H9 (cell line): Measurements from ENCODE around the gene PRR9. TPM values are rescaled to one million over a fixed set of nuclear protein-coding genes. Genes with fewer than 3 reads are reported as not detected.

Experiments
- DNase-seq: peaks from one replicate; pipeline ENCODE4 v3.0.0-alpha.2; 2017
- H2AFZ ChIP-seq: one replicate; pipeline ENCODE4 v1.6.1; 2013; ENCODE audit warnings: mild to moderate bottlenecking, low read length, control low read depth, moderate library complexity
- H2AK5ac ChIP-seq: 2 replicates; pipeline ENCODE4 v1.6.1; 2013; ENCODE audit warnings: low read length, control low read depth, mixed read lengths; ENCODE audit not compliant: insufficient read length
- H2BK120ac ChIP-seq: one replicate; pipeline ENCODE4 v1.6.1; 2013; ENCODE audit warnings: low read depth, mild to moderate bottlenecking, low read length, control low read depth, inconsistent platforms; ENCODE audit not compliant: poor library complexity, severe bottlenecking
- H2BK12ac ChIP-seq: 2 replicates; pipeline ENCODE4 v1.6.1; 2013; ENCODE audit warnings: low read length, control low read depth, mixed read lengths, low read depth; ENCODE audit not compliant: insufficient read length
- H2BK15ac ChIP-seq: 2 replicates; pipeline ENCODE4 v1.6.1; 2013; ENCODE audit warnings: low read depth, low read length, control low read depth
- H2BK20ac ChIP-seq: one replicate; pipeline ENCODE4 v1.6.1; 2013; ENCODE audit warnings: low read depth, mild to moderate bottlenecking, low read length, control low read depth, inconsistent platforms; ENCODE audit not compliant: poor library complexity, severe bottlenecking
- H2BK5ac ChIP-seq: 2 replicates; pipeline ENCODE4 v1.6.1; 2013; ENCODE audit warnings: low read length, control low read depth, mixed read lengths; ENCODE audit not compliant: insufficient read length
- H3K14ac ChIP-seq: 2 replicates; pipeline ENCODE4 v1.6.1; 2013; ENCODE audit warnings: low read length, control low read depth; ENCODE audit not compliant: insufficient read depth
- H3K18ac ChIP-seq: 2 replicates; pipeline ENCODE4 v1.6.1; 2013; ENCODE audit warnings: low read depth, mild to moderate bottlenecking, mixed read lengths, low read length, control low read depth; ENCODE audit not compliant: insufficient read length
- H3K23ac ChIP-seq: 2 replicates; pipeline ENCODE4 v1.6.1; 2013; ENCODE audit warnings: low read length, control low read depth, mixed read lengths, low read depth; ENCODE audit not compliant: insufficient read length
- H3K23me2 ChIP-seq: 2 replicates; pipeline ENCODE4 v1.6.1; 2013; ENCODE audit warnings: low read depth, mild to moderate bottlenecking, mixed read lengths, low read length, control low read depth; ENCODE audit not compliant: insufficient read length, poor library complexity, severe bottlenecking
- H3K27ac ChIP-seq: 2 replicates; pipeline ENCODE4 v1.5.1; 2013; ENCODE audit warnings: low read length, control low read depth, mixed read lengths, low read depth; ENCODE audit not compliant: insufficient read length
- H3K27me3 ChIP-seq: 2 replicates; pipeline ENCODE4 v1.6.1; 2013; ENCODE audit warnings: low read length, control low read depth, inconsistent platforms; ENCODE audit not compliant: insufficient read depth
- H3K4ac ChIP-seq: 2 replicates; pipeline ENCODE4 v1.6.1; 2013; ENCODE audit warnings: low read depth, mild to moderate bottlenecking, control low read depth, inconsistent platforms, low read length, moderate library complexity
- H3K4me1 ChIP-seq: 2 replicates; pipeline ENCODE4 v1.6.1; 2013; ENCODE audit warnings: low read length, control low read depth, inconsistent platforms; ENCODE audit not compliant: insufficient read depth
- H3K4me2 ChIP-seq: 2 replicates; pipeline ENCODE4 v1.6.1; 2013; ENCODE audit warnings: low read length, control low read depth, mixed read lengths; ENCODE audit not compliant: insufficient read length, insufficient read depth
- H3K56ac ChIP-seq: 2 replicates; pipeline ENCODE4 v1.6.1; 2013; ENCODE audit warnings: low read depth, mild to moderate bottlenecking, mixed read lengths, low read length, control low read depth; ENCODE audit not compliant: insufficient read length
- H3K79me1 ChIP-seq: 2 replicates; pipeline ENCODE4 v1.6.1; 2013; ENCODE audit warnings: low read depth, mild to moderate bottlenecking, moderate library complexity, low read length, control low read depth, inconsistent platforms; ENCODE audit not compliant: insufficient read depth, poor library complexity, severe bottlenecking
- H3K79me2 ChIP-seq: 2 replicates; pipeline ENCODE4 v1.6.1; 2013; ENCODE audit warnings: low read length, control low read depth, inconsistent platforms; ENCODE audit not compliant: insufficient read depth
- H3K9ac ChIP-seq: 2 replicates; pipeline ENCODE4 v1.6.1; 2013; ENCODE audit warnings: low read length, control low read depth, mixed read lengths; ENCODE audit not compliant: insufficient read length; ENCODE audit errors: extremely low read depth
- H3K9me3 ChIP-seq: one replicate; pipeline ENCODE4 v1.6.1; 2013; ENCODE audit warnings: low read depth, low read length, inconsistent platforms; ENCODE audit not compliant: control insufficient read depth
- H3T11ph ChIP-seq: one replicate; pipeline ENCODE4 v1.6.1; 2013; ENCODE audit warnings: mild to moderate bottlenecking, low read length, control low read depth, inconsistent platforms
- H4K20me1 ChIP-seq: one replicate; pipeline ENCODE4 v1.6.1; 2013; ENCODE audit not compliant: control insufficient read depth, insufficient read length, insufficient read depth
- H4K5ac ChIP-seq: 2 replicates; pipeline ENCODE4 v1.6.1; 2013; ENCODE audit warnings: low read depth, mild to moderate bottlenecking, mixed read lengths, low read length, control low read depth; ENCODE audit not compliant: insufficient read length
- H4K8ac ChIP-seq: replicated peaks from 2 replicates; pipeline ENCODE4 v1.6.1; 2013; ENCODE audit warnings: low read length, control low read depth, mixed read lengths, low read depth; ENCODE audit not compliant: insufficient read length
- H4K91ac ChIP-seq: 2 replicates; pipeline ENCODE4 v1.6.1; 2013; ENCODE audit warnings: low read depth, mild to moderate bottlenecking, moderate library complexity, mixed read lengths, low read length, control low read depth; ENCODE audit not compliant: insufficient read length
- H3K27ac Mint-ChIP-seq, 3 experiments: 2 replicates in 2 of 3; 3 replicates in 1 of 3; pipeline ENCODE4 v1.8.0; 2020 to 2021; ENCODE audit warnings: mixed read lengths in 3 of 3, mild to moderate bottlenecking in 1 of 3, moderate library complexity in 1 of 3
- H3K27me3 Mint-ChIP-seq: 2 replicates; pipeline ENCODE4 v1.8.0; 2021; ENCODE audit warnings: low read depth, mild to moderate bottlenecking, moderate library complexity, mixed read lengths
- H3K36me3 Mint-ChIP-seq, 3 experiments: 2 replicates in 2 of 3; 3 replicates in 1 of 3; pipeline ENCODE4 v1.8.0; 2020 to 2021; ENCODE audit warnings: low read depth in 3 of 3, mixed read lengths in 3 of 3; ENCODE audit not compliant: insufficient read depth in 1 of 3
- H3K4me1 Mint-ChIP-seq, 2 experiments: 2 replicates each; pipeline ENCODE4 v1.8.0; 2020; ENCODE audit warnings: mixed read lengths in 2 of 2
- H3K4me3 Mint-ChIP-seq, 2 experiments: 2 replicates in 1 of 2; 3 replicates in 1 of 2; pipeline ENCODE4 v1.8.0; 2020 to 2021; ENCODE audit warnings: mild to moderate bottlenecking in 2 of 2, mixed read lengths in 2 of 2, moderate library complexity in 1 of 2
- H3K9me3 Mint-ChIP-seq, 2 experiments: 2 replicates in 1 of 2; 3 replicates in 1 of 2; pipeline ENCODE4 v1.8.0; 2020; ENCODE audit warnings: mild to moderate bottlenecking in 2 of 2, mixed read lengths in 2 of 2, moderate library complexity in 1 of 2
- CTCF ChIP-seq: fragments of 200-600 bp; sonication (generic); conservative IDR thresholded peaks from 3 replicates; pipeline ENCODE4 v1.8.0; 2021; ENCODE audit warnings: antibody characterized with exemption, mild to moderate bottlenecking
- WGBS: extraction: QIAGEN DNeasy Blood & Tissue Kit; methylation state at CpG from one replicate; pipeline ENCODE4 v1.1.7; 2013; ENCODE audit warnings: missing lambda C conversion rate, low lambda C conversion rate, mixed read lengths; ENCODE audit not compliant: insufficient read length; ENCODE audit errors: extremely low coverage; 5-methylcytosine and 5-hydroxymethylcytosine counted together
- total RNA-seq: library from RNA; stranded (reverse); gene quantifications from 2 replicates; pipeline ENCODE4 v1.2.1, GENCODE V29; 2021

The PRR9 gene
- total RNA-seq, 1 experiment from 2014 or later: not detected

DNA sequence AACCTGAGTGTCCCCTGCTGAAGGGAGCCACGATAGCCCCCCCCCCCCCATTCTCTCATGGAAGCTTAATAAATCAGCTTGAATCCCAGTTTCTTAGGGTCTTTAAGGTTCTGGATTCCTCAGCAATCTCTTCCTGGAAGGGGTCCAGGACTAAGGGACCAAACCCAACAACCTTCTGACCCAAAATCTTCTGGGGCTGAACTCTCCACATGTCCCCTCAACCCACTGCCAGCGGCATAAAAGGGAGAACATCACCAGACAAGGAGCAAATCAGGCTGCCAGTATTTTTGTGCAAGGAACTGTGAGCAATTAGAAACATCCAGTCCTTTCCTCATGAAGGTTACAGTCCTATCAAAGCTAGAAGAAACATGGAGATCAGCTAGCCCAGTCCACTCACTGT, 29.4 kb downstream of the PRR9 start:
- Mint-ChIP-seq H3K9me3 (peaks cover 8 to 22% of the 10 kb centered on the region in 2 experiments; a peak in 4 of 5 replicates), H3K4me1 (no peaks in the 10 kb centered on the region), H3K4me3 (no peak overlapping the region), H3K27me3 (peaks cover 18% of the 10 kb centered on the region), H3K27ac (no peak overlapping the region), H3K36me3 (peaks cover 0 to 7% (median 0%) of the 10 kb centered on the region in 3 experiments; a peak in 2 of 7 replicates)
- no peak overlapping the region for H4K5ac ChIP-seq
- no peak overlapping the region for H3K4me2 ChIP-seq
- H3K79me1 ChIP-seq: no peaks in the 10 kb centered on the region
- H3K79me2 ChIP-seq: no peaks in the 10 kb centered on the region
- DNase-seq: no peak
- H3K4ac ChIP-seq: no peak overlapping the region
- no peak overlapping the region for H2BK15ac ChIP-seq
- H2BK120ac ChIP-seq: no peak overlapping the region
- H2AK5ac ChIP-seq: no peak overlapping the region
- H4K91ac ChIP-seq: no peak overlapping the region
- no peak overlapping the region for H3K9ac ChIP-seq
- no CpG with 5 or more reads among the region's 2 CpGs for WGBS
- no peak overlapping the region for H3K18ac ChIP-seq
- no peaks in the 10 kb centered on the region for H3K9me3 ChIP-seq
- no peak overlapping the region for H3K27ac ChIP-seq
- no peak overlapping the region for H4K8ac ChIP-seq
- no peaks in the 10 kb centered on the region for H3K4me1 ChIP-seq
- H3K56ac ChIP-seq: no peak overlapping the region
- peaks cover 4% of the 10 kb centered on the region for H3K23me2 ChIP-seq
- no peak overlapping the region for H3K23ac ChIP-seq
- no peak overlapping the region for H3K14ac ChIP-seq
- H2BK5ac ChIP-seq: no peak overlapping the region
- H4K20me1 ChIP-seq: peaks cover 7% of the 10 kb centered on the region
- no peak overlapping the region for H3T11ph ChIP-seq
- H2AFZ ChIP-seq: no peak overlapping the region
- H2BK20ac ChIP-seq: no peak overlapping the region
- H3K27me3 ChIP-seq: no peaks in the 10 kb centered on the region
- H2BK12ac ChIP-seq: no peak overlapping the region
- TF ChIP-seq CTCF: no peak
